Fibroblast of lung (primary cell): ENCODE results near the gene PSMC3IP. TPM values are rescaled to one million over a fixed set of nuclear protein-coding genes. Genes with fewer than 3 reads are reported as not detected.

Experiments used
- DNase-seq, 2 donors: peaks; one replicate each; pipeline versions ENCODE4 v3.0.0 to v3.0.0-alpha.2; 2010; ENCODE audit warnings: low read depth in 2 of 2
- H2AFZ ChIP-seq: 2 replicates; pipeline ENCODE4 v1.5.1; 2012; ENCODE audit warnings: low read length, control low read depth, inconsistent platforms
- H3K27ac ChIP-seq: 2 replicates; pipeline ENCODE4 v1.5.1; 2011; ENCODE audit warnings: low read length, control low read depth; ENCODE audit not compliant: insufficient read depth
- H3K27me3 ChIP-seq: 2 replicates; pipeline ENCODE4 v1.5.1; 2011; ENCODE audit warnings: mild to moderate bottlenecking, low read length; ENCODE audit not compliant: control insufficient read depth, insufficient read depth
- H3K36me3 ChIP-seq: 2 replicates; pipeline ENCODE4 v1.5.1; 2011; ENCODE audit warnings: low read length; ENCODE audit not compliant: control insufficient read depth, insufficient read depth
- H3K4me1 ChIP-seq: 2 replicates; pipeline ENCODE4 v1.5.1; 2011; ENCODE audit warnings: low read length; ENCODE audit not compliant: control insufficient read depth, insufficient read depth; ENCODE audit errors: extremely low read depth
- H3K4me2 ChIP-seq: 2 replicates; pipeline ENCODE4 v1.5.1; 2011; ENCODE audit warnings: low read length, control low read depth; ENCODE audit not compliant: insufficient read depth; ENCODE audit errors: extremely low read depth
- H3K4me3 ChIP-seq, 4 experiments: fragments of 200-600 bp in 1 of 4; sonication (generic) in 1 of 4; replicated peaks in 1 of 4; 2 replicates each; pipeline ENCODE4 v1.5.1; 2011 to 2016; ENCODE audit warnings: low read length in 4 of 4, low read depth in 3 of 4, mild to moderate bottlenecking in 3 of 4, control low read depth in 2 of 4, inconsistent platforms in 1 of 4, mixed read lengths in 1 of 4; ENCODE audit not compliant: insufficient read depth in 1 of 4; ENCODE audit errors: control extremely low read depth in 1 of 4
- H3K79me2 ChIP-seq: 2 replicates; pipeline ENCODE4 v1.5.1; 2012; ENCODE audit warnings: mild to moderate bottlenecking, low read length, inconsistent platforms; ENCODE audit not compliant: control insufficient read depth, insufficient read depth
- H3K9ac ChIP-seq: 2 replicates; pipeline ENCODE4 v1.5.1; 2011; ENCODE audit warnings: mild to moderate bottlenecking, low read length, control low read depth; ENCODE audit not compliant: insufficient read depth
- H3K9me3 ChIP-seq: 2 replicates; pipeline ENCODE4 v1.5.1; 2012; ENCODE audit warnings: low read depth, low read length; ENCODE audit not compliant: control insufficient read depth, insufficient read depth
- H4K20me1 ChIP-seq: 2 replicates; pipeline ENCODE4 v1.5.1; 2011; ENCODE audit warnings: low read length; ENCODE audit not compliant: control insufficient read depth, insufficient read depth; ENCODE audit errors: extremely low read depth
- EZH2 ChIP-seq: IDR thresholded peaks from 2 replicates; pipeline ENCODE4 v1.5.1; 2012; ENCODE audit warnings: low read length, control low read depth, mild to moderate bottlenecking; ENCODE audit errors: missing control alignments
- polyA plus RNA-seq, 2 donors: library from polyadenylated mRNA; depleted of rRNA in 1 of 2; stranded (reverse) in 1 of 2; unstranded in 1 of 2; fragments of >200 nt; gene quantifications; 2 replicates each; pipeline ENCODE4 v1.2.1, GENCODE V29; 2011 to 2012; ENCODE audit warnings: missing spikeins in 1 of 2
- total RNA-seq: library from RNA; depleted of rRNA; stranded (reverse); fragments of >200 nt; gene quantifications from 2 replicates; pipeline ENCODE4 v1.2.1, GENCODE V29; 2014
- TF ChIP-seq, protein P1 (sequence below), 2 donors: IDR thresholded peaks in 1 of 2; conservative IDR thresholded peaks in 1 of 2; 1 replicate in 1 of 2; 2 replicates in 1 of 2; pipeline ENCODE4 v1.5.1; 2011 to 2012; ENCODE audit warnings: low read length in 2 of 2, control low read depth in 1 of 2, inconsistent platforms in 1 of 2, low read depth in 1 of 2, mild to moderate bottlenecking in 1 of 2

The PSMC3IP gene
- total and polyA plus RNA-seq, 2 donors (not counting 1 experiment from before 2014, with no cell fraction given) = 4.6 to 8.0 TPM

DNA sequence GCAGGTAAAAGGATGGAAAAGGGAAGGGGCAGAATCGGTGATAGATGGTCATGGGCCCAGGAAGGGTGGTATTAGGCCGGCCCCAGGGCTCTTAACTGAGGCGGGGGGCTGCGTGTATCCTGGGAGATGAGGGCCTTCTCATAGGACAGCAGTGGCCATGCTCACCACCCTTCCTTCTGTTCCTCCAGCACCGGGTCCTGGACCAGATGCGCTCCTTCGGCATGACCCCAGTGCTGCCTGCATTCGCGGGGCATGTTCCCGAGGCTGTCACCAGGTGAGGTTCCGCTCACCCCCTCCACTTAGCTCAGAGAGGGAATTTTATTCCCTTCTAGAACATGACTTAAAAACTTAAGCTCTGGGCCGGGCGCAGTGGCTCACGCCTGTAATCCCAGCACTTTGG, 39.0 kb downstream of the PSMC3IP start:
- no peak for DNase-seq
- H3K9me3 ChIP-seq = no peaks in the 10 kb centered on the region
- H3K36me3 ChIP-seq = peaks cover 17% of the 10 kb centered on the region
- no peak overlapping the region for H3K27ac ChIP-seq
- no peak overlapping the region for H2AFZ ChIP-seq
- peaks cover 11% of the 10 kb centered on the region for H3K4me1 ChIP-seq
- H3K4me3 ChIP-seq = no peak overlapping the region
- no peaks in the 10 kb centered on the region for H4K20me1 ChIP-seq
- H3K27me3 ChIP-seq = no peaks in the 10 kb centered on the region
- H3K9ac ChIP-seq = no peak overlapping the region
- H3K4me2 ChIP-seq = no peak overlapping the region
- peaks cover 9% of the 10 kb centered on the region for H3K79me2 ChIP-seq
- TF ChIP-seq EZH2 = no peak
- TF ChIP-seq, protein P1, sequence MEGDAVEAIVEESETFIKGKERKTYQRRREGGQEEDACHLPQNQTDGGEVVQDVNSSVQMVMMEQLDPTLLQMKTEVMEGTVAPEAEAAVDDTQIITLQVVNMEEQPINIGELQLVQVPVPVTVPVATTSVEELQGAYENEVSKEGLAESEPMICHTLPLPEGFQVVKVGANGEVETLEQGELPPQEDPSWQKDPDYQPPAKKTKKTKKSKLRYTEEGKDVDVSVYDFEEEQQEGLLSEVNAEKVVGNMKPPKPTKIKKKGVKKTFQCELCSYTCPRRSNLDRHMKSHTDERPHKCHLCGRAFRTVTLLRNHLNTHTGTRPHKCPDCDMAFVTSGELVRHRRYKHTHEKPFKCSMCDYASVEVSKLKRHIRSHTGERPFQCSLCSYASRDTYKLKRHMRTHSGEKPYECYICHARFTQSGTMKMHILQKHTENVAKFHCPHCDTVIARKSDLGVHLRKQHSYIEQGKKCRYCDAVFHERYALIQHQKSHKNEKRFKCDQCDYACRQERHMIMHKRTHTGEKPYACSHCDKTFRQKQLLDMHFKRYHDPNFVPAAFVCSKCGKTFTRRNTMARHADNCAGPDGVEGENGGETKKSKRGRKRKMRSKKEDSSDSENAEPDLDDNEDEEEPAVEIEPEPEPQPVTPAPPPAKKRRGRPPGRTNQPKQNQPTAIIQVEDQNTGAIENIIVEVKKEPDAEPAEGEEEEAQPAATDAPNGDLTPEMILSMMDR (conservative IDR thresholded peaks at IDR 0.05 in 1 of 2, IDR thresholded peaks at IDR 0.05 in 1 of 2; ENCODE audit: low read depth in 1 of 2, low read length in 2 of 2) = no peak

DNA sequence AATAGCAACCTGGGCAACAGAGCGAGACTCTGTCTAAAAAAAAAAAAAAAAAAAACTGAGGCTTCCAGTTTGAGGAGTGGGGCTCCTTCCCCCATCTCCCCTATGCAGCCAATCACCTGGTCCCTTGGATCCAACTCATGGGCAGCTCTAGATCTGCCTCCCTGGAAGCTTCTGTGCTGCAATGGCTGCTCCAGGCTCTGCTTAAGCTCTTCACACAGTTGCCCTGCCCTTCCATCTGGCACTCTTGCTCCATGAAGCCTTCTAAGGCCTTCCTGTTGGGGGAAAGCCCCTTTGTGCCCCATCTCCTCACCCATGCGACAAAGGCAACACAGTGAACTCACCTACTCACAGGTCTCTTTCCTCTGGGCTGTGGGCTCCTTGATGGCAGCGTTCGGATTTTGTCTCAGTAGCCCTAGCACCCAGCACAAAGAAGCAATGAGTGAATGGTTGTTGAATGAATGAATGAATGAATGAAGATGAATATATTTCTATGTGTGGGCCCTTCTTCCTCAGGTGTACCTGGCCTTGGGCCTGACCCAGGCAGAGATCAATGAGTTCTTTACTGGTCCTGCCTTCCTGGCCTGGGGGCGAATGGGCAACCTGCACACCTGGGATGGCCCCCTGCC, 39.6 kb downstream of the PSMC3IP start:
- Histone ChIP-seq H3K4me1 (peaks cover 11% of the 10 kb centered on the region), H3K4me2 (no peak overlapping the region), H2AFZ (no peak overlapping the region), H3K79me2 (peaks cover 9% of the 10 kb centered on the region), H3K4me3 (peak overlapping the region in 1 of 4 experiments; percentile 14), H3K9ac (no peak overlapping the region), H3K36me3 (peaks cover 12% of the 10 kb centered on the region), H3K27ac (no peak overlapping the region), H4K20me1 (no peaks in the 10 kb centered on the region), H3K9me3 (no peaks in the 10 kb centered on the region), H3K27me3 (no peaks in the 10 kb centered on the region)
- no peak for TF ChIP-seq EZH2
- TF ChIP-seq, protein P1 (conservative IDR thresholded peaks at IDR 0.05 in 1 of 2, IDR thresholded peaks at IDR 0.05 in 1 of 2; ENCODE audit: low read depth in 1 of 2, low read length in 2 of 2) = no peak
- no peak for DNase-seq

DNA sequence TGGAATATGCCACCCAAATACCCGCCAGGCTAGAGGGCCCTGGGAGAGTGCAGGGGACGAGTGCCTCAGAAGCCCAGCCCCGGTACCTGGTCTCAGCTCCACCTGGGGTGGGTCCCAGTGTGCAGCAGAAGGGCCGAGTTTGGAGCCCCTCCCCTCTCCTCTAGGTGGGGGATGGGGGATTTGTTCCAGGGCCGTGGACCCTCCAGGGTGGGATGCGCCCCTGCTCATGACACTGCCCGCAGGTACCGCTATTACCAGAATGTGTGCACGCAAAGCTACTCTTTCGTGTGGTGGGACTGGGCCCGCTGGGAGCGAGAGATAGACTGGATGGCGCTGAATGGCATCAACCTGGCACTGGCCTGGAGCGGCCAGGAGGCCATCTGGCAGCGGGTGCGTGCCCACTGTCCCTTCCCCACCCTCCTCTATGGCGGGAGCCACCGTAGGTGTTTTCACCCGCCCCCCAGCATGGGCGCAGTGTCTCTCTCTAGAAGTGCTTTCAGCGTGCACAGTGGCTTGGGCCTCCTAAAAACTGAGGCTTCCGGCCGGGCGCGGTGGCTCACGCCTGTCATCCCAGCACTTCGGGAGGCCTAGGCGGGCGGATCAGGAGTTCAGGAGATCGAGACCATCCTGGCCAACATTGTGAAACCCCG, 40.2 kb downstream of the PSMC3IP start:
- peaks cover 9% of the 10 kb centered on the region for H3K79me2 ChIP-seq
- peak overlapping the region; percentile 76 to 85 (median 78) for H3K4me3 ChIP-seq
- peak overlapping the region; percentile 89 for H3K4me2 ChIP-seq
- no peaks in the 10 kb centered on the region for H3K27me3 ChIP-seq
- peak overlapping the region; percentile 70 for H3K27ac ChIP-seq
- no peak for DNase-seq
- no peak overlapping the region for H2AFZ ChIP-seq
- H3K36me3 ChIP-seq = peaks cover 12% of the 10 kb centered on the region
- H4K20me1 ChIP-seq = no peaks in the 10 kb centered on the region
- peaks cover 11% of the 10 kb centered on the region for H3K4me1 ChIP-seq
- H3K9ac ChIP-seq = peak overlapping the region; percentile 82
- TF ChIP-seq, protein P1 (conservative IDR thresholded peaks at IDR 0.05 in 1 of 2, IDR thresholded peaks at IDR 0.05 in 1 of 2; ENCODE audit: low read depth in 1 of 2, low read length in 2 of 2) = no peak
- no peak for TF ChIP-seq EZH2
- no peaks in the 10 kb centered on the region for H3K9me3 ChIP-seq
